GM19328 (cell line): ENCODE results near the gene SMC1B.
"Not testable (repeated sequence)": the region's sequence is repeated elsewhere in the genome, so short reads cannot be mapped to it uniquely, and the experiment has no call there.

Experiments used
- ATAC-seq: cut with Tn5 transposase; IDR thresholded peaks from one replicate; pipeline ENCODE4 v1.9.1; 2021; ENCODE audit warnings: mild to moderate bottlenecking, moderate library complexity; ENCODE audit not compliant: unreplicated experiment

The SMC1B gene

DNA sequence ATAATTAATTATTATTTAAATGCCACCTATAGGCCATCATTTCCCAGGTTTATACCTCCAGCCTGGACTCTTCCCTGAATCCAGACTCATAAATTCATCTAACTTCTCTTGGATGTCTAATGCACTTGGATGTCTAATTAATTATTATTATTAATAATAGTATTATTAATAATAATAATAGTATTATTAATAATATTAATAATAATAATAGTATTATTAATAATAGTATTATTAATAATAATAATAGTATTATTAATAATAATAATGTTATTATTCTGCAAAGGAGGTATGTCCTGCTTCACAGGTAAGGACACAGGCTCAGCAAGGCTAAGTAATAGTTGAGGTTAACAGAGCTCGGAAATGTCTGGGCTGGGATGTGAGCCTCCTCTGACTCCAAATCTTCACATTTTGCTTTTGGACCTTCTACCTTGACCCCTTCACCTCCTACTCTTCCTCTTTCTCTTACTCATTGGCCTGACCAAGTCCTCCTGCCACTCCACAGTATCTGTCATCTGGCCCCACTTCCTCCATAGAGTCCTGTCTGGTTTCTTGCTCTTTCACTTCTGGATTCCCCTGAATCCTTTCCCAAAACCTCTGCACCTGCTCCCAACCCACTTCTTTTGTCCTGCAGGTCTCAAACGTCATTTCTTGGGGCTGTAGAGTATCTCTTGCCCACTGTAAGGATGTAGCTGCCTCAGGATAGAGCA lies 8.1 kb upstream of the SMC1B start:
- no peak for ATAC-seq

DNA sequence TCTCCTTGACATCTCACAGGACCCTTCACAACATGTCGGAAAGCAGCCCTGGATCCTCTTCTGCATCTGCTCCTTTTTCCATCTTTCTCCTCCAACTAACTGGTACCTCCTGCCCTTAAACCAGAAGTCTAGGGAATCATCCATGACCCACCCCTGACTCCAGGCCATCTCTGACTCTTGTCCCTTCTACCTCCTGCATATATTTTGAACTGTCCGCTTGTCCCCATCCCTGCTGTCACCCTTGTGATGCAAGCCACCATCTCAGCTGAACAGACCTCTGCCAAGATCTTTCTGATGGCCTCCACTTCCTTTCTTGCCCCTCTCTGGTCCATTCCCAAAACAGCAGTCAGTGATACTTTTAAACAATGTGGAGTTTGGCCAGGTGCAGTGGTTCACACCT lies 7.1 kb upstream of the SMC1B start:
- no peak for ATAC-seq

DNA sequence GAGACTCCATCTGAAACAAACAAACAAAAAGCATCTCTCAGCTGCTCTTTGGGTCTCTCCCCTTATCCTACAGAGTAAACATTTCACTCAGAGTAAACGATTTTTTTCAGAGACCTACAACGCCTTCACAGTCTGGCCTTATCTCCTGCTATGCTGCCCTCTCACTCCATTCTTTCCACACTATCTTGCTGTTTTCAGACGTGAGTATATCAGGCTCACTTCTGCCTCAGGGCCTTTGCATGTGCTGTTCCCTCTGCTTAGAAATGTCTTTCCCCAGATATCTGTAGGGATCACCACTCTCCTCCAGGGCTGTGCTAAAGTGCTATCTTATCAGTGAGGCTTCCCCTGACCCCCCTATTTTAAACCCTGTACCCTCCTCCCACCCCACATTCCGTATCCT lies 6.6 kb upstream of the SMC1B start:
- no peak for ATAC-seq

DNA sequence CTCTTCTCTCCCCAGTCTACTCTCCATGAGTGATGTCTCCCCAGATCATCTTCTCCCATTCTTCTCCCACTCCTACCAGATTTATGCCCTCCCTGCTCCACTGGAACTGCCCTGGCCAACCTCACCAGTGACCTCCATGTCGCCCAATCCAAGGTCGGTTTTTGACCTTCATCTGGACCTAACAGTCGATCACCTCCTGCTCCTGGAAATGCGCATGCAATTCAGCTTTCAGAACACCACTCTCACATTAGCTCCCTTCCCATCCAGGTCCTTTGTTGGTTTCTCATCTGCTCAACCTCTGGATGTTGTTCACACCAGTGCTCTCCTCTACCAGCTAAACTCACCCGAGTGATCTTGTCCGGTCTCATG lies 5.4 kb upstream of the SMC1B start:
- no peak for ATAC-seq

DNA sequence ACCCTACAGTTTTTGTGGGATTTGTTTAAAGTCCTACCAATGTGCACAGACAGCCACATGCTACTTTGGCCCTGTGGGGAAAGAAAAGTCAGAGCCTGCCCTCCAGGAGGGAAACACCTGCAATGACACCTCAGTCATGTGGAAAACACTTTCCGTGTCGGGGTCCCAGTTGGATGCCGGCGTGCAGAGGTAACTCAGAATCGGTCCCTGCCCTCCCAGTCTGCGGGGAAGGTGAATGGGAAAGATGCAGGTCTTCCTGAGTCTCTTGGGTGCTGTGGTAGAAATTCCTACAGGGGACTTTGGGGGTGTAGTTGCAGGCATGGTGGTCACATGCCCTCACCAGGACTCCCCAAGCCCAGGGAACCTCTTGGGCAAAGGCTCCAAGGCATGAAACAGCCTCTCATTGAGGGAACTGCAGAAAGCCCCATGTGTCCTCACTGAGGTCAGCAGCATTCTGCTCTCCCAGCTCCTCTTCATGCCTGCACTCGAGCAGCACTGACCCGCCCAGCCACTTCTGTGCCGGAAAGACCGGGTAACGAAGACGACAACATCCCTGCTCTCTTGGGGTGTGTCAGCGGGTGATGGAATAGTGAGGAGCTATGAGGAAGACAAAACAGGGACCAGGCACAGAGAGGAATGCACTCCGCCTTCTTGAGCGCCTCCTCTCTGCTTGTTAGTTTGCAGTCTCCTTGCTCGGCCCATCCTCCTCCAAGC lies 4.8 kb upstream of the SMC1B start:
- ATAC-seq, result no peak

DNA sequence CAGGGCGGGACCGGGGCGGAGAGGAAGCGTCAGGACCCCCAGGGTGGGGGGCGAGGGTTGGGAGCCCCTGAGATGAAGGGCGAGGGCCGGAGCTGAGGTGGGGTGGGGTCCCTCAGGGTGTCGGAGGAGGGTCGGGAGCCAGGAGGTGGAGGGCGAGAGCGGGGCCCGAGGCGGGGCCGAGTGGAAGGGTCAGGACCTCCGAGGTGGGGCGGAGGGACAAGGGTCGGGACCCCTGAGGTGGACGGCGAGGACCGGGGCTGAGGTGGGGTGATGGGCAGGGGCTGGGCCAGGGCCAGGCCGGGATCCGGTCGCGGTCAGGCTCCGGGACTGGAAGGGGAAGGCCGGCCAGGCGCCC lies 409 bp downstream of the SMC1B start:
- no peak for ATAC-seq

DNA sequence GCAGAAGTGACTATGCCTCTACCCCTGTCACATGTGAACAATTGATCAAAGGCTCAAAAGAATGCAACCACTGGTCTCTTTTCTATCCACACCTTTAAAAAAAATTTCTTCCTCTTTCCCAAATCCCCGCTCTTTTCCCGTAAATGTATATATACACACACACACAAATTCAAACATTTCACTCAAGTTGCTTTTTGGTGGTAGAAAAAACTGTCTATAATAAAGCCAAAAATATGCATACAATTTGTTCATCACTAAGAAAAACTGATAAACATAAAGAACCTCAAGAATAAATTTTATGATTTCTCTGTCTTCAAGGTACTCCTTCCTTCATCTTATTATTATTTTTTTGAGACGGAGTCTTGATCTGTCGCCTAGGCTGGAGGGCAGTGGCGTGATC lies 5.6 kb downstream of the SMC1B start:
- no peak for ATAC-seq

DNA sequence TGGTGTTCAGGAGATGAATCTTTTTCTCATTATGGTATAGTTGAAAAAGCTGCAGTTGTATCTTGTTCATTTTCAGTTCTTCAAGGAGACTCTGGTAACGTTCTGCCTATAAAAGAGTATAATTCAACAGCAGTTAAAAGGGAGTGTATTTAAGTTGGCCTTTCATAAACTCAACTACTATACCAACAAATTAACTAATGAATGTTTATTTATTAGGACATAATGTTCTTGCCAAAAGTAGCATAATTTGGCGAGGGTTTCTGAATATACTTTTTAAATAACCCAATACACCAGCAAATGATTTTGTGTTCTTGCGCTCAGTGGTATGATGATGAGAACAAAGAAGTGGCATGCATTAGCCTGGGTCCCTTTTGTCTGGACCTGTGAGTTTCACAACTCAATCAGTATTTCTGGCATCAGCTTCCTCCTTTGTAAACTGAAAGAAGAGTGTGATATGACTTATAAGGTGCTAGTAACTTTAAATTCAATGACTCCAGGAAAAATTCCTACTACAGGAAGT lies 10.9 kb downstream of the SMC1B start:
- no peak for ATAC-seq

DNA sequence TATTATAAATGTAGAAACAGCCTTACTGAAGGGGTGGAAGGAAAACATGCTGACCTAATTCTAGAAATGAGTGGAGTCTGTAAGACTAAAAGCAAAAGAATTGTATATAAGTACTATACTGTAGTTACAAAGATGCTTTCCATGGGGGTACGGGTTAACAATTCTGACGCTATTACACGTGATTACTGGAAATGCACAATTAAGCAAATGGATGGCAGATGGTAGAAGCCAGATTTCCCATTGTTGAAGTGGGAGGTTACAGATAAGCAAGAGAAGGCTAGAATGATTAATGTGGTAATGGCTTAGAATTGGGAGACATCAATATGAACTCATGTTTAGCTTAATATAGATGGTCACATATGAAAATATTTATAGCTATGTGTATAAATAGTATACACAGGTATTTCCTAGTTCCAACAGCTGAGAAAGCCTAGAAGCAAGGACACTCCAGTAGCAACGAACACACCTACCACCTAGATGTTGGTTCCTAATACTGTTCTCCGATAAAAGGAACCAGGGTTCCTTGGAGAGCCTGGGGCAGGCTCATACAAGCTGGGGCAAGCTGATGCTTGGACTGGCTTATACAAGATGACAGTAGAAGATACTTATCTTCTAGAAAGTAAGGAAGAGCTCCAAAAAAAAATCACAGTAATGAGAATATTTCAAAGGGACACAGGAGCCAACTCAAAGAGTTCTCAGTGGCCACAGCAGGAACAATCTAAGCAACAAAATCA lies 13.5 kb downstream of the SMC1B start:
- ATAC-seq, result no peak

DNA sequence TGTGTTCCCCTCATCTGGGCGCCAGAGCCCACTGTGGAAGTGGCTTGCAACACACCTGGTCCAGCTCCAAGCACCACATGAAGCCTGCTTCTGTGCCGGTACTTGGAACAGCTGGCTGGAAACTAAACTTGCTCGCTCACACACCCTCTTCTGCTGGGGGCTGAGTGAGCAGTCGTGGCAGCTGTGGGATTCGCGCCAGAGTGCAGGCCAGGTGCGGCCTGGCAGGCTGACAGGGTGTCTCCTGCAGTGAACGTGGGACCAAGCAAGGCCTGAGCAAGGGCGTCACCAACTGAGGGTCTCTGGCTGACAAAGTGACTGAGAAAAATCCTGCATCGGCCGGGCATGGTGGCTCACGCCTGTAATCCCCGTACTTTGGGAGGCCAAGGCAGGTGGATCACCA lies 15.2 kb downstream of the SMC1B start:
- ATAC-seq, result no peak

DNA sequence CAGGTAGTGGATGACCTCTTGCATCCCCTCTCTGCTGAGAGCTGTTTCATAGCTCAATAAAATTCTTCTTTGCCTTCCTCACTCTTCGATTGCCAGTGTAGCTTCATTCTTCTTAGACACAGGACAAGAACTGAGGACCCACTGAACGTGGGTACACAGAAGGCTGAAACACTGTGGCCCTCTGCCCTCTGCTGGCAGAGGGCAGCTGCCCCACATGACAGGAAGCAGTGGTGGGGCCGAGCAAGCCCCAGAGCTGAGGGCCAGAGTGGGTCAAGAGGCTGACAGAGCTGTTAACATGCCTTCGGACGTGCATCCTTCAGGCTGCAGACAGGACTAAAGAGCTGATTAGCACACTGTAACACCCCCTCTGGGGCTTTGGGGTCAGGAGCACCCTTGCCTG lies 15.6 kb downstream of the SMC1B start:
- no peak for ATAC-seq

DNA sequence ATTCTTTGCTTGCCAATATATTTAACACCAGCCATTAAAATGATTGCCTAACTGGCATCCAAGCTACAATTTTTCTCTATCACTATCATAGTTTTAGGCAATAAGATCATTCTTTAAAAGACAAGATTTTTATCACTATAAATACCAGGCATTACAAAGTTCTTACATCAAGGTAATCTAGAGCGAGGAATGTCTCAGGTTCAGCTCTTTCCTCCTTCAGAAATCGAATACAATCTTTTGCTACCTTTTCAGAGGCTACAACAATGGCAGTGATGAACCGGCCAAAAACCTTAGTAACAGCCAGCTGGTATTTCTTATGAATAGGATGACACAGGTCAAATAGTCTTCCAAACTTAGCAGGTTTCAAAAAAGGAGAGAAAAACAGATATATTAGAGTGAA lies 23.9 kb downstream of the SMC1B start:
- ATAC-seq, result no peak

DNA sequence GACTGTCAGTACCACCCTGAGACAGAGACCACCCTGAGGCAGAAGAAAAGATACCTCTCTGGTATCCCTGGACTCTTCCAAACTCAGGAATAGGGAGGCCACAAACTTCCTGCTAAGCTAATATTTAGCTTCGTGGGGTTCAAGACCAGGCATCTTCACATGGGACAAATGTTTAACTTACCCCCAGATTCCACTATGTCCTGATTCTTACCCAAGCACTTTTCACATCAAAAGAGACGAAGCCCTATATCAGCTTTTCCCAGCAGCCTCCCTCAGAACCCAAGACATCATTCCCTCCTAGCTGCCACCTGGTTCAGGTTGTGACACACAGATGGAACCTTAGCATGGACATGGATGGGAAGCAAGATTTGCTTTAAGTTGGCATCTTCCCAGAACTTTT lies 32.1 kb downstream of the SMC1B start:
- ATAC-seq, result no peak

DNA sequence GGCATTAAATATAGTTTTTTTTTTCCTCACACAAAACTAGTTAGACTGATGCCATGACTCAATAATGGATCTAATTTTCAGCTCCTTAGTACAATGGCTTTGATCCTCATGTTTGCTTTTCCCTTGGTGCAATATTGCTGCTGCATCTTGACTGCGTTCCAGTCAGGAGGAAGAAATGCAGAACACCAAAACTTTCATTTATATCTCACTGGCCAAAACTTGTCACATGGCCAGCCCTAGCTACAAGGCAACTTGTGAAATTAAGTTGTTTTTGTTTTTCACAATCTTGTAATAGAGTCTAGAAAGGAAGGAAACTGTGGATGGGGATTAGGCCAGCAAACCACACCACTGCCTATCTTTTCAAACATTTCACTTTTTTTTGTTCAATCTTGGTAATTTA lies 36.7 kb downstream of the SMC1B start:
- ATAC-seq, result no peak

DNA sequence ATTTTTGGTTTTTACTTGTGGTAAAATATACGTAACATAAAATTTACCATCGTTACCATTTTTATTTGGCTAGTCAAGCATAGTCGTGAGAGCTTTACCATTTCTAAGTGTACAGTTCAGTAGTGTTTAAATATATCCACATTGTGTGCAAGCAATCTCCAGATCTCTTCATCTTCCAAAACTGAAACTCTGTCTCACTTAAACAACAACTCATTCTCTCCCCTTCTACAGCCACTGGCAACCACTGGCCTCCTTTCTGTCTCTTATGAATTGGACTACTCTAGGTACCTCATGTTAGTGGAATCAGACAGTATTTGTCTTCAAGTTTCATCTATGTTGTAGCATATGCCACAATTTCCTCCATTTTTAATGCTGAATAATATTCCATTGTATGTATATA lies 37.4 kb downstream of the SMC1B start:
- ATAC-seq, result no peak

DNA sequence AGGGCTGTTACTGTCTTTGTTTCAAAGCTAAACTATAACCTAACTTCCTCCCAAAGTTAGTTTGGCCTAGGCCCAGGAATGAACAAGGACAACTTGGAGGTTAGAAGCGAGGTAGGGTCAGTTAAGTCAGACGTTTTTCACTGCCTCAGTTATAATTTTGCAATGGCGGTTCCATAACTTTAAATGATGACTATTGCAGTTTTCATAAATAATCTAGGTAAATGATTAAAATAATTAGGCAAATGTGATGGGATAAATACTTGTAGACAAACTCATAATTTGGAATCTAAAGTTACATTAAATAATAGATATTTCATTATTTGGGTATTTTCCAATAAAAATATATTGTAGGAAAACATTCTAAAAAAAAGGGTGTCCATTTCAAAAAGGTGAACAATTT lies 39.8 kb downstream of the SMC1B start:
- ATAC-seq, result not testable (repeated sequence)

DNA sequence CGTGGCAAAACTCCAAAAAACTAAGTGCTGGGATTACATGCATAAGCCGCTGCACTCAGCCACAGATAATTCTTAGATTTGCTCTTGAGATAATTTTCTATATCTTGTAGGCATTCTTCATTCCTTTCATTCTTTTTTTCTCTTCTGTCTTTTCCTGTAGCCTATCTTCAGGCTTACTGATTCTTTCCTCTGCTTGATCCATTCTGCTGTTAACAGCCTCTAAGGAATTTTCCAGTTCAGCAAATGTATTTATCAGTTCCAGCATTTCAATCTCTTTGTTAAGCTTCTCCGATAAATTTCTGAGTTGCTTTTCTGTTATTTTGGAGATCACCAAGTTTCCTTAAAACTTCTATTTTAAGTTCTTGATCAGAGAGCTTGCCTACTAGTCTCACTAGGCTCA lies 46.7 kb downstream of the SMC1B start:
- ATAC-seq, result no peak

DNA sequence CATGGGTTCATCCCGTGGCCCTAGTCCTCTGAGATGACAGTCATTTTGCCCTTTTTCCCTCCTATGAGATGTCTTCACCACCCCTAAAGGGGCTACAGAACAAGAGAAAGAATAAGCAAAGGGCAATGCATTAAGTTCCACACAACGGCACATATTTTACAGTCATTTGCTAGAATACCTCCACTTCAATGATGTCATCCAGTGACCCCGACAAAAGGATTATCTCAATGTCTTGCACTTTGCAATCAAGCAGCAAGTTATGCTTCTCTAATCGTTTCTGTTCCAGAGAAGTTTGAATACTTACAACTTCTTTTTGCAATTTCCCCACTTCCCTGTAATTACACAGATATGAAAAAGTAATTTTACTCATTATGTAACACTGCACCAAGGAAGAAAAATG lies 53.8 kb downstream of the SMC1B start:
- no peak for ATAC-seq

DNA sequence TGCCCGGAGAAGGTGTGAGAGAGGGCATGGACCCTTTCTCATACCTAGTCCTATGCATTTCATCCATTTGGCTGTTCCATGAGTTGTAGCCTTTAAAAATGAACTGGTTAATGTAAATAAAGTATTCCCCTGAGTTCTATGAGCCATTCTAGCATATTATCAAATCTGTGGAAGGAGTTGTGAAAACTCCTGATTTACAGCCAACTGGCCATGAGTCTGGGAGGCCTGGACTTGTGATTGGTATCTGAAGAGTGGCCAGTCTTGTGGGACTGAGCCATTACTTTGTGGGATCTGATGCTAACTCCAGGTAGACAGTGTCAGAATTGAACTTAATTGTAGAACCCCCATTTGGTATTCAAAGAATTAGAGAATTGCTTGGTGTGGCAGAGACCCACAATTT lies 55.3 kb downstream of the SMC1B start:
- ATAC-seq, result no peak

DNA sequence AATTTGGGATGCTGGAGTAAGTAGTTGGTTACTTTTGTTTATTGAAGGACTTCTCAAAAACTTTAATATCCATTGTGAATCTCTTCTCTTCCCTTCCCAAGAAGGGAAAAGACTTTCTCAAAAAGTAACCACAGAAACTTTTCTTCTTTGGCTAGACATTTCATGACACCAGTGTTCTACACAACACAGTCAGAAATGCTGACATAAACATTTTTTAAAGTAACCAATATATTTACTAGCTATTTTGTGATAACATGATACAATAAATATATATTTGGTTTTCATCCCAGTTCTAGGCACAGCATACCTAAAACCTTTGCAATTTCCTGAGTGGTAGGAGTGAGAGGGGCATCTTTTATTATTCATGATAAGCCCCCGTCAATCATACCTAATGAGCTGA lies 55.9 kb downstream of the SMC1B start:
- ATAC-seq, result no peak

DNA sequence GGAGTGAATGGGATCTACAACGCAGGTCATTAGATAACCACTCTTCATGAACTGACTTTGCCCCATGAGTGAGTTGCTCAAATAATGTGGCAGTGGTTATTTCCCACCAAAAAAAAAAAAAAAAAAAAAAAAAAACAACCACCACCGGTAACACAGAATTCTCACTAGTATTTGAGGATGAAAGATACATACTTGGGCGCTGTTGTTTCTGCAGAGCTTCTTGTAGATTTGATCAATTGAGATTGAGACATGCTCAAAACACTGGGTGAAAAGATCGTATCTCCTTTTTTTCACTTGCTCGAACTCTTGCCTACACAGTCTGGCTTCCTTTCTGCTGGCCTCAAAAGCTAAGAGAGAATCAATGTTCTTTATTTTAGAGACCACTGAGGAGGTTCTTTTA lies 59.6 kb downstream of the SMC1B start:
- no peak for ATAC-seq

DNA sequence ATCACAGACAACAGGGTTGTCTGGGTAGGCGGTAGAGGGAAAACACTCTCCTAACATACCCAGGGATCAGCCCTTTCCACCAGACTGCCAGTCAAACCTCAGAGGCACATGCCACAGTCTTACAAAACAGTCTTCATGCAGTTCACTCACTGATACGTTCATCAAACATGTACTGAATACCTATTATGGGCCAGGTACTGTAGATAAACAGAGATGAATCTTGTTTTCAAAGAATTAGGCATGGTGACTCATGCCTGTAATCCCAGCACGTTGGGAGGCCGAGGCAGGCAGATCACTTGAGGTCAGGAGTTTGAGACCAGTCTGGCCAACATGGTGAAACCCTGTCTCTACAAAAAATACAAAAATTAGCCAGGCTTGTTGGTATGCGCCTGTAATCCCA lies 60.6 kb downstream of the SMC1B start:
- not testable (repeated sequence) for ATAC-seq
